T-helper 2 cell treated with Interferon-gamma antibody and Interleukin-4, amounts not matched to agents 5 μg/mL and 100 μg/mL, for 36 hours (primary cell): ENCODE results near the gene TOMM6.

Experiments
- DNase-seq: peaks from one replicate; pipeline ENCODE4 v3.0.0; 2021; ENCODE audit warnings: low spot score
- H3K27ac Mint-ChIP-seq: one replicate; pipeline ENCODE4 v1.8.0; 2021; ENCODE audit warnings: mild to moderate bottlenecking, mixed read lengths
- H3K27me3 Mint-ChIP-seq: one replicate; pipeline ENCODE4 v1.8.0; 2021; ENCODE audit warnings: low read depth, mixed read lengths
- H3K36me3 Mint-ChIP-seq: one replicate; pipeline ENCODE4 v1.8.0; 2021; ENCODE audit warnings: low read depth, mixed read lengths
- H3K4me1 Mint-ChIP-seq: one replicate; pipeline ENCODE4 v1.8.0; 2021; ENCODE audit warnings: low read depth, mixed read lengths
- H3K4me3 Mint-ChIP-seq: one replicate; pipeline ENCODE4 v1.8.0; 2022; ENCODE audit warnings: mild to moderate bottlenecking, moderate library complexity, mixed read lengths
- H3K9me3 Mint-ChIP-seq: one replicate; pipeline ENCODE4 v1.8.0; 2021; ENCODE audit warnings: mixed read lengths

TOMM6 gene

DNA sequence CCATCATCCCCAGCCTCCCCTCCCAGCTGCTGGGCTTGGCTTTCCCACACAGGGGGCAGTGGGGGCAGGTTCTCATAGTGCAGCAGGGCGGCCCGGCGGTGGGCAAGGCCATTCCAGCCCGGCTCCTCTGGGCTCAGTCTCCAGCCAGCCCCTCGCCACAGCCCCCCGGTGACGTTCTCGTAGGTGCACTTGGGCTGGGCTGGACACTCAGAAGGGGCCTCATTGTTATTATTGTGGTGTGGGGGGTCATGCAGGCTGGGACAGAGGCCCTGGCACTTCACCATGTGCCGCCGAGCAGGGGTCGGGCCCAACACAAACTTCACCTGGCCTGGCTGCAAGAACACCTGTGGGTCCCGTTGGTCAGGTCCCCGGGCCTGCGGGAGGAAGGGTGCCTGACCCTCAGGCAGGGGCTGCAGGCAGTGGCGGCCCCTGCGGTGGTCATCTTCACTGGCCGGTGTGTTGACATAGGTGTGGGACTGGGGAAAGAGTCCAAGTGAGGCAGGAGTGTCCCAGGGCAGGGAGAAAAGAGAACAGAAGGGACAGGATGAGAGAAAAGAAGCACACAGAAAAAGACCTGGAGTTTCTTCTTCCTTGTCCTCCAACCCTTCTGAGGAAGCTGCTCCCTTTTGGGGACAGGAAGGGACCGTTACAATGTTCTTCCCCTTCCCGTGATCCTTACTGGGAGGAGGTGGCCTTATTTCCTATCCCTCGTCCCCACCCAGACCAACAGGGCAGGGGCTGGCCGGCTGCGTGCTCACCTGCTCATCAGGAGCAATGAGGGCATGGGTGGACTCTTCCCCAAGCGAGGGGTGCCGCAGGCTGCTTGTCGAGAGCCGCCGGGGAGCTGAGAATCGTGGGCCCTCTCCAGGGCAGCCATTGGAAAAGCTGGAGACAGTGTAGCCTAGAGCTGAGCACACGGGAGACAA lies 16.2 kb upstream of the TOMM6 start:
- H3K27ac Mint-ChIP-seq, result no peak overlapping the region
- H3K9me3 Mint-ChIP-seq, result no peaks in the 10 kb centered on the region
- H3K36me3 Mint-ChIP-seq, result peaks cover 7% of the 10 kb centered on the region
- no peak overlapping the region for H3K4me3 Mint-ChIP-seq
- H3K4me1 Mint-ChIP-seq, result peaks cover 13% of the 10 kb centered on the region
- no peaks in the 10 kb centered on the region for H3K27me3 Mint-ChIP-seq
- DNase-seq, result no peak

DNA sequence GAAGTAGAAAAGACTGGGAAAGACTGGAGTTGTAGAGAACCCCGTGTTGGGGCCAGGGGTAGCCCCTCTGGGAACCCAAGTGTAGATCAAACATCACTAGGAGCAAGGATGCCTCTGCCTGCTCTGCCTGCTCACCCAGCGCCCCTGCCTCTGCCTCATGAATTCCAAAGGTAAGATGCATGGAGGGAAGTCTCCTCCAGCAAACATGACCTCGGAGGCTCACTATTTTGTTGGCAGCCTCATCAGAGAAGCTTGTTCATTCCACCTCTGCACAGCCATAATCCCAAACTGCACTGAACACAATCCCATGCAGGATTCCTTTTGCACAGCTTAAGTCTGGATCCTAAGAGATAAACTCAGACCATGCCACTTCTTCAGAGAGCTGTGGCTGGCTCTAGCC lies 12.7 kb upstream of the TOMM6 start:
- peaks cover 5% of the 10 kb centered on the region for H3K4me1 Mint-ChIP-seq
- H3K27ac Mint-ChIP-seq, result no peak overlapping the region
- no peaks in the 10 kb centered on the region for H3K27me3 Mint-ChIP-seq
- no peaks in the 10 kb centered on the region for H3K9me3 Mint-ChIP-seq
- no peak overlapping the region for H3K4me3 Mint-ChIP-seq
- no peak for DNase-seq
- peaks cover 7% of the 10 kb centered on the region for H3K36me3 Mint-ChIP-seq

DNA sequence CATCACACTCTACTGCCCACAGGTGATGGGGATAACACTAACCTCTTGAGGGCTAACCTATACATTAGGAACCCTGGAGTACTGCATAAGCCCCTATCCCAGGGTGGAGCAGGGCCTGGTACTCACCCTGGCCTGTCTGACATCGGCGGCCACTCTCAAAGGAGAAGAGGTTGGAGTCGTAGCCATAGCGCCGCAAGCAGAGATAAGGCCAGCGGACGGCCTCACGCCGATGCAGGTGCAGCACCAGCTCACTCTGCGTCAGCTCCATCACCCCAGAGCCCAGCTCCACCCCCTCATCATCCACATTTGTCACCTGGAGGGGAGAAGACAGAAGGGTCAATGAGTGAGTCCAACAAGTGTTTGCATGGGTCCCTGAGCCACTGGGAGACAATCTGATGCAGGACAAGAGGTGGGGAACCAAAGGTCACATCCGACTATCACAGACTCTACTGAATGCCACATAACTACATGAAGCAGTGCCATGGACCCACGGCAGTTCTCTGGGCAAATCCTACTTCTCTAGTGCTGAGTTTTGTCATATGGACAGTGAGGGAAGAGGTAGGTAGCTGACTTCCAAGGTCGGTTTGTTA lies 12.1 kb upstream of the TOMM6 start:
- peaks cover 5% of the 10 kb centered on the region for H3K4me1 Mint-ChIP-seq
- peaks cover 2% of the 10 kb centered on the region for H3K27me3 Mint-ChIP-seq
- H3K4me3 Mint-ChIP-seq, result no peak overlapping the region
- no peak for DNase-seq
- H3K36me3 Mint-ChIP-seq, result peaks cover 7% of the 10 kb centered on the region
- H3K9me3 Mint-ChIP-seq, result no peaks in the 10 kb centered on the region
- no peak overlapping the region for H3K27ac Mint-ChIP-seq

DNA sequence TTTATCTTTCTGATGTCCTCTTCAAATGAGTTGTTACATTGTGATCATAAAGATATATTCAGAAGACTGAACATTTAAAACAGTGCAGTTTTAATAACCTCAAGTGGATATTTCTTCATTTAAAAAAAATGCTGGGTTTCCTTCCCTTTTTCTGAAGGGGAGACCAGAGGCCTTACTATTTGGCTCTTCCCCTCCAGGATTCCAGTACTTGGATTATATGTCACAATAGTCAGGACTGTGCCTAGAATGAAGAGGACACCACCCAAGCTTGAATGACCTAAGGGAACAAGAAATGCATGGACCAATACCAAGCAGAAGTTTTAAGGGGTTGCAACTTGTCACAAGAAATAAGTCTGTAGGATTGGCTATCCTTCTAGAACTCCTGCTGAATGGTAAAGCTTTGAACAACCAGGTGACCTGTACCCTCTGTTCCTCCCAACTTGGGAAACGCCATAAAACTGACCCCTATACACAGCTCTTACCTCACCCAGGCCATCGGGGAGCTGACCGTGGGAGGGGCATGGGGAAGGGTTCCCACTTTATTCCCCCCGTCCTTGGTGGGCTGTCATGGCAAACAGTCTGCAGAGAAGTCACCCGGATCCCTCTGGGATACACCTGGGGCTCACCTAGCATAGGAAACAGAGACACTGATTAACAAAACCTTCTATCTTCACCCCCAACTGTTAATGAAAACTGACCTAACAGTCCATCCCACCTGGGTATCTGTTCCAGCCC lies 9.8 kb upstream of the TOMM6 start:
- H3K4me3 Mint-ChIP-seq, result no peak overlapping the region
- no peak overlapping the region for H3K27ac Mint-ChIP-seq
- DNase-seq, result no peak
- peaks cover 7% of the 10 kb centered on the region for H3K27me3 Mint-ChIP-seq
- H3K4me1 Mint-ChIP-seq, result peaks cover 9% of the 10 kb centered on the region
- no peaks in the 10 kb centered on the region for H3K36me3 Mint-ChIP-seq
- H3K9me3 Mint-ChIP-seq, result no peaks in the 10 kb centered on the region

DNA sequence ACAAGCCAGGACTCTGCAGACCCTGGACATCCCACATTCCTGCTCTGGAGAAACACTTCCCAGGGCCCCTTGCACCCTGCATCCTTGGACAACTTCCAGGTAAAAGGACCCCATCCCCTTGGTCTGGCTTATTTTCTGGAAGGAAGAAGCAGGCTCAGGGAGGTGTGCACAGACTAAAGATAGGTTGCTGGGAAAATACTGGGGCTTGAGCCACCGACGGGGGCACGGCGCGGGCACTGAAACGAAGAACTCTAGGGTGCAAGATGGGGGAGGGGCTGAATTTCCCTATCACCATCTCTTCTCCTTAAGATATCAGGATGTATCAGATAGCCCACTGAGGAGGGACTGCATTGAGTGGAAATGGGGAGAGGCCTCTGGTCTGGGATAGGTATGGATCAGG lies 8.6 kb upstream of the TOMM6 start:
- no peaks in the 10 kb centered on the region for H3K36me3 Mint-ChIP-seq
- H3K27me3 Mint-ChIP-seq, result peaks cover 7% of the 10 kb centered on the region
- DNase-seq, result no peak
- no peaks in the 10 kb centered on the region for H3K9me3 Mint-ChIP-seq
- H3K27ac Mint-ChIP-seq, result peak overlapping the region; percentile 65
- H3K4me3 Mint-ChIP-seq, result peak overlapping the region; percentile 95
- H3K4me1 Mint-ChIP-seq, result peaks cover 9% of the 10 kb centered on the region

DNA sequence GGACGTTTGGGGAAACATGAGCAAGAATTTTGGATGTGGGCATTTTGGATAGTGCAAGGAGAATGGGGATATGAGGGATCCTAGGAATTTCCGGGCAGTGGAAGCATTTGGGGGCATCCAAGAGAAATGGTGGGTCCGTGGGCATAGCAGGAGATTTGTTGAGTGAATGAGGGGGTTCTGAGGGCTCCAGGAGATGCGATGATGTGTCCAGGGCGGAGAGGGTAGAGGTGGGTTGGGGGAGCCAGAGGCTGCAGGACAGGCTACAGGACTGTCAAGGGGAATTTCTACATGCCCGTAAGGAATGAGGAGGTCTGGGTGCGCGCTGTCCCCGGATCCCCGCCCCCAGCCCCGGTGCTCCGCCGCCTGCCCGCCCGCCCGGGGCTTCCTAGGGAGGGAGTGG lies 8.2 kb upstream of the TOMM6 start:
- peak overlapping the region; percentile 58 for H3K27ac Mint-ChIP-seq
- peaks cover 9% of the 10 kb centered on the region for H3K4me1 Mint-ChIP-seq
- H3K36me3 Mint-ChIP-seq, result no peaks in the 10 kb centered on the region
- peak overlapping the region; percentile 95 for H3K4me3 Mint-ChIP-seq
- H3K9me3 Mint-ChIP-seq, result no peaks in the 10 kb centered on the region
- DNase-seq, result no peak
- peaks cover 7% of the 10 kb centered on the region for H3K27me3 Mint-ChIP-seq

DNA sequence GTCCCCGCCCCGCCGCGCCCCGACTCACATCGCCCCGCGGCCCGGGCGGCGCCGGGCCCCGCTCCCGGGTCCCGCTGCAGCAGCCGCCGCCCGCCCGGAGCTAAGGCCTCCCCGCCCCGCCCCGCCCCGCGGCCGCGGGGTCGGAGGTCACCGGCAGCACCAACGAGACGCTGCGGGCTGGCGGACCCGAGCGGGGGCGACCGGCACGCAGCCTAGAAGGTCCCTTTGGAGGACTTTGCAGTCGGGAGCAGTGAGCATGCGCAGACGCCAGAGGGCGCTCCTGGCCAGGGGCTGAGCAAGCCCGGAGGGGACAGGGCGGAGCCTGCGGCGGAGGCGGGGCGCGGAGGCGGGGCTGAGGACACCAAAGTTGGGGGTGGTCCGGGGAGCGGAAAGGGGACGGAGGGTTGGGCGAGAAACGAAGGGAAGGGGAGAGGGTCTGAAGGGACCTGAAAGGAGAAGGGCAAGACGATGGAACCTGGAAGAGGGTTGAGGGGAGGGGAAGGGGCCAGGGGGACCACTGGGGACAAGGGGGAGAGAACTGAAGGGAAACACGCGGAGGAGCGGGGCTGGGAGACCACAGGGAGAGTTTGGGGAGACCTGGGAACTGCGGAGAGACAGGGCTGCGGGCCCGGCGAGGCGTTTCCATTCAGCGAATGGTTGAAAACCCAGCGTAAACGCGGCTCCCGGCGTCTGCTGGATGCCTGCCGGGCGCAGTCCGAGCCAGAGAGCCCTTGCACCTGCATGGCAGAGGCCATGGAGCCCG lies 7.5 kb upstream of the TOMM6 start, which contains the start of gene FRS3:
Gene FRS3, minus strand, starts transcription at position 113 of the 763 bp plus-strand sequence. CDS start 2,913 bp downstream, outside the sequence.
- Mint-ChIP-seq H3K27ac (peak within 1 kb of the TSS; percentile 65), H3K27me3 (peaks cover 7% of the 10 kb centered on the region), H3K4me3 (peak within 1 kb of the TSS; percentile 95), H3K4me1 (peaks cover 12% of the 10 kb centered on the region), H3K36me3 (no peaks in the 10 kb centered on the region), H3K9me3 (no peaks in the 10 kb centered on the region)
- DNase-seq, result peak; percentile 99

DNA sequence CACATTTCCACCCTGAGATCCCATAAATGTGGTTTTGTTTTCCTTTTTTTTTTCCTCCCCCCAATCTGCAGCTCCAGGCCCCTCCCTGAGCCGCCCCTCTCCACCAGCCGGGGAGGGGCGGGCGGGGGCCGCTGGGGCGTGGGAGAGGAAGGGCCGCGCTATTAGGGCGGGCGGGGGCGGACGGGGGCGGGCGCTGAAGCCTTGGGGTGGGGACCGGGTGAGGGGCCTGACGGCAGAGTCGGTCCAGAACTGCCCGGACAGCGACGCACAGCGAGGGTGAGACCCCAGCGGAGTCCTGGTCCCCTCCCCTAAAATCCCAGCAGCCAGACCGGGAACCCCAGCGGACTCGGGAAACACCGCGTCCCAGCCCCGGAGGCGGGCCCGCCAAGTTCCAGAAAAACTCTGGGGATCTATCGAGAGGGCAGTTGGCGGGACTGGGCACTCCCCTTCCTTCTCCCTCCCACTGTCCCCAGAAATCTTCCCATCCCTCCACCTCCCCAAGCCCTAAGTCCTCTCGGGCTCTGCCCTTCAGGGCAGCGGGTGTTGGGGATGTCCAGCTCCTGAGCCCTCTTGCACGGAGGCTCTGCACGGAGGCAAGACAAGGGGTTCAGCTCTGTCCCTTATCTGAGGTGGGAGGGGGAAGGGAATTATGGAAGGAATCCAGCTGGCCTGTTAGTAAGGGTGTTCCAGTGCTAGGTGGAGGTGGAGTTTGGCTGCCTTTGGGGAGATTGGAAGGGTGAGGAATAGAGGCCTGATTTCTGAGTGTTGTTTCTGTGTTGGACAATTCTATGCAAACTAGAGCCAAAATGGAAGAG lies 6.7 kb upstream of the TOMM6 start, which contains the start of gene PRICKLE4:
Gene PRICKLE4, plus strand, starts transcription at position 232 of the 815 bp plus-strand sequence. CDS start 2,692 bp downstream, outside the sequence.
- Mint-ChIP-seq H3K4me3 (peak within 1 kb of the TSS; percentile 87), H3K27me3 (peaks cover 7% of the 10 kb centered on the region)
- DNase-seq, result no peak

DNA sequence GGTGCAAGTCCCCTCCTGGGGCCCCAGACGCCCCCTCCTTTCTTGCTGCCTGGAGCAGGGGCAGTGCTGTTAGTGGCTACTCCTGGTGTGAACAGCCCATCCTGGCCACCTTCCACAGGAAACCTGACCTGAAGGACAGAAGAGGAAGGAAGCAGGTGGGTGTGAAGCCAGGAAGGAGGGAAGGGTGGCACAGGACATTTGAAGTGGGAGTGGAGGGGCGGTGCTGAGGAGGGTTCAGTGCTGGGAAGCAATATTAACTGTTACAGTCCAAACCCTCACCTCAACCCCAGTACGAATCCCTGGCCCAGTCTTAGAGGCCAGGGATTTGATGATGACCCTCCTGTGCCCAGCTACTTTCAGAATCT lies 6.1 kb upstream of the TOMM6 start:
- Mint-ChIP-seq H3K4me3 (peak overlapping the region; percentile 50), H3K27me3 (peaks cover 7% of the 10 kb centered on the region), H3K4me1 (peaks cover 17% of the 10 kb centered on the region), H3K9me3 (no peaks in the 10 kb centered on the region), H3K27ac (no peak overlapping the region), H3K36me3 (no peaks in the 10 kb centered on the region)
- no peak for DNase-seq

More for the DNA sequence above, 6.7 kb upstream of the TOMM6 start, which contains the start of gene PRICKLE4:
- Mint-ChIP-seq H3K9me3 (no peaks in the 10 kb centered on the region), H3K4me1 (peaks cover 14% of the 10 kb centered on the region), H3K36me3 (no peaks in the 10 kb centered on the region), H3K27ac (peak within 1 kb of the TSS; percentile 46)

DNA sequence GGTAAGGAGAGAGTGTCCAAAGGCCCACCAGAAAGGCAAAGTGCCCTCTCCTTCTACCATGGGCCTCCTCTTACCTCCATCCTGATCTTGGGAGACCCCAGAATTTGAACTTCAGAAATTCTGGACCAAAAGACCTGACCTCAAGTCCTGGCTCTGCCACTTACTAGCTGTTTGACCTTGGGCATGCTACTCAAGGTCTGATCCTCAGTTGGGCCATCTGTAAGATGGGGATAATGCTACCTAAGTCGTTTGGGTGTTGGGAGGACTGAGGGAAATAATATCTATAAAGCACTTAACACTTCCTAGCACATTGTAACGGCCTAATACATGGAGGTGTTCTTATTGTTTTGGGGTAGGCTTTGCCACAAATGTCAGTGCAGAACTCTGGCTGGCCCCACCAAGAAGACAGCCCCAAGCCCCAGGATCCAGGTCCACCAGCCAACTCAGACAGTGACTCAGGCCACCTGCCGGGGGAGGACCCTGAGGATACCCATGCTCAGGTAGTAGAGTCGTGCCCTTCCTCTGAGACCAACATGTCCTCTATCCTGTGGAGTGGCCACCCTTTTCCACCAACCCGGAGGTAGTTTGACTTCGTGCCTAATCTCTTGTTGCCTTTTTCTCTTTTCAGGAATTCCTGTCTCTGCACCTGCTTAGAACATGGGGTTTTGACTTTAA lies 4.3 kb upstream of the TOMM6 start:
- no peak overlapping the region for H3K27ac Mint-ChIP-seq
- H3K4me1 Mint-ChIP-seq, result peaks cover 17% of the 10 kb centered on the region
- no peaks in the 10 kb centered on the region for H3K9me3 Mint-ChIP-seq
- peaks cover 7% of the 10 kb centered on the region for H3K27me3 Mint-ChIP-seq
- no peak for DNase-seq
- no peak overlapping the region for H3K4me3 Mint-ChIP-seq
- H3K36me3 Mint-ChIP-seq, result peaks cover 2% of the 10 kb centered on the region

DNA sequence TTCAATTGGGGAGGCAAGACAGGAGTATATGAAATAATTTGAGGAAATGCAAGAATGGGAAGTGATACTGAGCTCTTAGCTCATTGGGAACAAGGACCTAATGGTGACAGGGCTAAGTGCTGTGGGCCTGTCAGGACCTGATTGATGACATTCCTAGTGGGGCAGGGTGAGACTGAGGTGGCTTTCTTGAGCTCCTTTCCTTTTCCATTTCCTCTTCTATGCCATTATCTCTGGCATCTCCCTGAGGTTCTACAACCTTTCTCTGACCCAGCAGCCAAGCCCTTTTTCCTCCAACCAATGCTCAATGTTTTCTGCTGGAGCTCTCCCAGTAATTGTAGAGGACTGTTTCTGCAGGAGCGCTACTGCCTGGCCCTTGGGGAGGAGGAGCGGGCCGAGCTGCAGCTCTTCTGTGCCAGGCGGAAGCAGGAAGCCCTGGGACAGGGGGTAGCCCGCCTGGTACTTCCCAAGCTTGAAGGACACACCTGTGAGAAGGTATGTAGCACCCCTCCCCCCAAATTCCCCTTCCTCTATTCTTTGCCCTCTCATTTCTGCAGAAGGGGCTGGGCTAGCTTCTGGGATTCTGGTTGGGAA lies 2.8 kb upstream of the TOMM6 start:
- Mint-ChIP-seq H3K4me1 (peaks cover 16% of the 10 kb centered on the region), H3K36me3 (peaks cover 11% of the 10 kb centered on the region), H3K27me3 (peaks cover 7% of the 10 kb centered on the region), H3K27ac (no peak overlapping the region), H3K4me3 (peak overlapping the region; percentile 53), H3K9me3 (no peaks in the 10 kb centered on the region)
- no peak for DNase-seq

DNA sequence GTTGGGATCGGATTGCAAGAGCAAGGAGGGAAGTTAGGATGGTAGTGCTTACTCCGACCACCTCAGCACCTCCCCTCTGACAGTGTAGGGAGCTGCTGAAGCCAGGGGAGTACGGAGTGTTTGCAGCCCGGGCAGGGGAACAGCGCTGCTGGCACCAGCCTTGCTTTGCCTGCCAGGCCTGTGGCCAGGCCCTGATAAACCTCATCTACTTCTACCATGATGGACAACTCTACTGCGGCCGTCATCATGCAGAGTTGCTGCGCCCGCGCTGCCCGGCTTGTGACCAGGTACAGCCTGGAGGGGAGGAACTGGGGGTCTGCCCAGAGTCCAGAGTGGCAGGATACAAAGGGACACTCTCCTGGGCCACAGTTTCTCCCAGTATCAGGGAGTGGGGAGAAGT lies 2.2 kb upstream of the TOMM6 start:
- no peaks in the 10 kb centered on the region for H3K9me3 Mint-ChIP-seq
- peaks cover 17% of the 10 kb centered on the region for H3K36me3 Mint-ChIP-seq
- H3K27ac Mint-ChIP-seq, result no peak overlapping the region
- DNase-seq, result no peak
- H3K27me3 Mint-ChIP-seq, result peaks cover 7% of the 10 kb centered on the region
- peak overlapping the region; percentile 53 for H3K4me3 Mint-ChIP-seq
- peaks cover 16% of the 10 kb centered on the region for H3K4me1 Mint-ChIP-seq
